ENCODE results near the gene COPRS.
A peak's percentile ranks its signal among the peaks of the same experiment; 100 is the strongest.
"Not testable (repeated sequence)": the region's sequence is repeated elsewhere in the genome, so short reads cannot be mapped to it uniquely, and the experiment has no call there.

COPRS gene

GRCh38 chr17:31843070-31843745 is 15.8 kb downstream of the COPRS start:
- DNase-seq: peak; percentile 65

GRCh38 chr17:31842195-31843069 is 16.6 kb downstream of the COPRS start:
- DNase-seq: peak; percentile 72

GRCh38 chr17:31841850-31842194 is 17.2 kb downstream of the COPRS start:
- no peak for DNase-seq

- DNase-seq: peak; percentile 75
These were observed 20.3 kb downstream of the COPRS start for GRCh38 chr17:31838636-31839225.

- DNase-seq: peak; percentile 84
These were observed 23.1 kb downstream of the COPRS start for GRCh38 chr17:31835984-31836383.

GRCh38 chr17:31834448-31834847 is 24.6 kb downstream of the COPRS start:
- peak; percentile 23 for DNase-seq

GRCh38 chr17:31832746-31833145 is 26.3 kb downstream of the COPRS start:
- DNase-seq: no peak

GRCh38 chr17:31830971-31831858 is 27.8 kb downstream of the COPRS start:
- DNase-seq: peak; percentile 47

- DNase-seq: no peak
These were observed 29.4 kb downstream of the COPRS start for GRCh38 chr17:31829649-31830048.

GRCh38 chr17:31828955-31829354 is 30.1 kb downstream of the COPRS start:
- not testable (repeated sequence) for DNase-seq

- peak; percentile 21 for DNase-seq
These were observed 32.9 kb downstream of the COPRS start for GRCh38 chr17:31825961-31826691.

- DNase-seq: peak; percentile 63
These were observed 34.2 kb downstream of the COPRS start for GRCh38 chr17:31824766-31825360.

- DNase-seq: no peak
These were observed 36.0 kb downstream of the COPRS start for GRCh38 chr17:31823014-31823413.

GRCh38 chr17:31820691-31821435 is 38.2 kb downstream of the COPRS start:
- no peak for DNase-seq

GRCh38 chr17:31819578-31819977 is 39.5 kb downstream of the COPRS start:
- DNase-seq: no peak

- not testable (repeated sequence) for DNase-seq
These were observed 40.2 kb downstream of the COPRS start for GRCh38 chr17:31818863-31819262.

GRCh38 chr17:31815212-31815730 is 43.8 kb downstream of the COPRS start:
- no peak for DNase-seq

GRCh38 chr17:31811101-31811500 is 47.9 kb downstream of the COPRS start:
- DNase-seq: peak; percentile 32

GRCh38 chr17:31809876-31810275 is 49.2 kb downstream of the COPRS start:
- not testable (repeated sequence) for DNase-seq

- DNase-seq: no peak
These were observed 50.5 kb downstream of the COPRS start for GRCh38 chr17:31808521-31809050.
